K562 (cell line): ENCODE measurements around the gene EXOSC1. TPM values are rescaled to one million over a fixed set of nuclear protein-coding genes. Genes with fewer than 3 reads are reported as not detected.

Experiments used
- NCOA4 ChIP-seq: fragments of 450-650 bp; IDR thresholded peaks from 2 replicates; pipeline ENCODE4 v1.6.1; 2018; ENCODE audit warnings: mild to moderate bottlenecking; ENCODE audit not compliant: partially characterized antibody
- YBX1 ChIP-seq: fragments of 450-650 bp; IDR thresholded peaks from 2 replicates; pipeline ENCODE4 v1.7.1; 2016; ENCODE audit warnings: mild to moderate bottlenecking
- ZKSCAN1 ChIP-seq: fragments of 150-350 bp; IDR thresholded peaks from 2 replicates; pipeline ENCODE4 v1.6.1; 2016; ENCODE audit warnings: low read depth, low read length
- ZNF707 ChIP-seq: fragments of 250-450 bp; sonication (Bioruptor Pico); conservative IDR thresholded peaks from 2 replicates; pipeline ENCODE4 v1.8.0; 2022; ENCODE audit warnings: inconsistent platforms, mild to moderate bottlenecking, moderate library complexity
- polyA plus RNA-seq, 8 experiments: library from polyadenylated mRNA; depleted of rRNA in 4 of 8; stranded (reverse) in 5 of 8; unstranded in 3 of 8; fragments of >200 nt; fragmentation: Nextera tagmentation in 2 of 8; fragmentation: Illumina TruSeq in 1 of 8; extraction: Ambion mirVana in 2 of 8; extraction: Trizol in 1 of 8; gene quantifications; 2 replicates each; pipeline versions ENCODE4 v1.2.1 to v1.2.3, GENCODE V29; 2011 to 2014; ENCODE audit warnings: inconsistent platforms in 1 of 8, missing spikeins in 1 of 8
- total RNA-seq, 7 experiments: library from RNA; depleted of rRNA in 6 of 7; stranded (reverse); fragments of >200 nt in 6 of 7; fragmentation: Illumina TruSeq in 2 of 7; extraction: Trizol in 2 of 7; gene quantifications; 2 replicates each; pipeline versions ENCODE4 v1.2.1 to v1.2.3, GENCODE V29; 2011 to 2021; ENCODE audit warnings: low replicate concordance in 1 of 7
- TF ChIP-seq, protein P1 (sequence below): sonication (generic); formaldehyde crosslinking; IDR thresholded peaks from 2 replicates; pipeline ENCODE4 v1.8.1; 2023; ENCODE audit warnings: mild to moderate bottlenecking, missing genetic modification reagents
- TF ChIP-seq, protein P2 (sequence below): sonication (generic); formaldehyde crosslinking; IDR thresholded peaks from 2 replicates; pipeline ENCODE4 v1.8.0; 2022; ENCODE audit warnings: mild to moderate bottlenecking, missing genetic modification reagents
- TF ChIP-seq, protein P3 (sequence below), 2 experiments: fragments of 450-650 bp; IDR thresholded peaks; 2 replicates each; pipeline ENCODE4 v1.6.1; 2016; ENCODE audit warnings: mild to moderate bottlenecking in 2 of 2, borderline replicate concordance in 1 of 2, low read depth in 1 of 2, moderate library complexity in 1 of 2
- TF ChIP-seq, protein P4 (sequence below): sonication (generic); formaldehyde crosslinking; IDR thresholded peaks from 2 replicates; pipeline ENCODE4 v1.8.0; 2022; ENCODE audit warnings: mild to moderate bottlenecking, missing genetic modification reagents

The EXOSC1 gene
- total and polyA plus RNA-seq, 9 of the 15 experiments (the other 6 are each of a cell fraction or from before 2014, with no cell fraction given), result 44.3 to 117 (median 67.0) TPM

DNA sequence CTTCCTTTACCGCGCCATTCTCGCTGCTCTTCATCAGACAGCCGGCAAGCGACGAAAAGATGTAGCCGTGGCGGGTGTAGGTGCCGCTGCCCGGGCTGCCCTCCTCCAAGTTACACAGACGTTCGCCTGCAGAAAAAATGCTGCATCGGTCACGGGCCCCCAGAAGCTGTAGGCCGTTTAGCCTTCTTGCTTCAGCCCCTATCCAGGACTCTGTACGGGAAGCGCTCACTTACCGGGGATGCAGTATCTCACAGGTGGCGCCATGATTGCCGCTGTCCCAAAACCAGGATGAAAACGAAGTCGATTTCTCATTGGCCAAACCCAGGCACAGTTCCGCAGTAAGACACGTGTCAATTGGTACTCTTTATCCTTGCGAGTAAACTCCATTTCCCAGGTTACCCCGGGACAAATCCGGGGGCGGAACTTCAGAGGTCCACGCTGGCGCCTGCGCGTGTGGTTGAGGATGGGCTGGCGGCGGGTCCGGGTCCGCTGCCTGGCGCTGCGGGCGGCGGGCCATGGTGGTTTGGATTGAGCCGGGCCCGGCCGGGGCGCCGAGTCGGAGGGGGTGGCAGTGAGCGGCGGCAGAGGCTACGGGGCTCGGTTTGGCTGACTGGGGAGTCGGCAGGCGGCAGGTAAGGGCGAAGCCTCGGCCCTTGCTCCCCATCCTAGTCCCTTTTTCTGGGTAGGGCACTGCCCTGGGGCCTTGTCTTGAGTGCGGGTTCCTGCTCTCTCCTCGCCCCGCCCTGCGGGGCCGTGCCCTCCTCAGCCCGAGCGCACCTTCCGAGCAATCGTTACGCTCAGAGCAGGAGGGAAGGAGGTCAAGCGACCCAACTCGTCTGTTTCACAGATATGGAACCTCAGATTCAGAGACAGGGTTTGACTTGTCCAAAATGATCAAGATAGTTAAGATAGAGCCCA, at the start of gene EXOSC1, which contains the start of gene ZDHHC16 (continued):
- TF ChIP-seq ZNF707 (CRISPR knock-in tag) (no peak), ZKSCAN1 (no peak), YBX1 (no peak), NCOA4 (no peak)
- TF ChIP-seq, protein P1, sequence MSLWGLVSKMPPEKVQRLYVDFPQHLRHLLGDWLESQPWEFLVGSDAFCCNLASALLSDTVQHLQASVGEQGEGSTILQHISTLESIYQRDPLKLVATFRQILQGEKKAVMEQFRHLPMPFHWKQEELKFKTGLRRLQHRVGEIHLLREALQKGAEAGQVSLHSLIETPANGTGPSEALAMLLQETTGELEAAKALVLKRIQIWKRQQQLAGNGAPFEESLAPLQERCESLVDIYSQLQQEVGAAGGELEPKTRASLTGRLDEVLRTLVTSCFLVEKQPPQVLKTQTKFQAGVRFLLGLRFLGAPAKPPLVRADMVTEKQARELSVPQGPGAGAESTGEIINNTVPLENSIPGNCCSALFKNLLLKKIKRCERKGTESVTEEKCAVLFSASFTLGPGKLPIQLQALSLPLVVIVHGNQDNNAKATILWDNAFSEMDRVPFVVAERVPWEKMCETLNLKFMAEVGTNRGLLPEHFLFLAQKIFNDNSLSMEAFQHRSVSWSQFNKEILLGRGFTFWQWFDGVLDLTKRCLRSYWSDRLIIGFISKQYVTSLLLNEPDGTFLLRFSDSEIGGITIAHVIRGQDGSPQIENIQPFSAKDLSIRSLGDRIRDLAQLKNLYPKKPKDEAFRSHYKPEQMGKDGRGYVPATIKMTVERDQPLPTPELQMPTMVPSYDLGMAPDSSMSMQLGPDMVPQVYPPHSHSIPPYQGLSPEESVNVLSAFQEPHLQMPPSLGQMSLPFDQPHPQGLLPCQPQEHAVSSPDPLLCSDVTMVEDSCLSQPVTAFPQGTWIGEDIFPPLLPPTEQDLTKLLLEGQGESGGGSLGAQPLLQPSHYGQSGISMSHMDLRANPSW (CRISPR knock-in tag), result no peak
- TF ChIP-seq, protein P2, sequence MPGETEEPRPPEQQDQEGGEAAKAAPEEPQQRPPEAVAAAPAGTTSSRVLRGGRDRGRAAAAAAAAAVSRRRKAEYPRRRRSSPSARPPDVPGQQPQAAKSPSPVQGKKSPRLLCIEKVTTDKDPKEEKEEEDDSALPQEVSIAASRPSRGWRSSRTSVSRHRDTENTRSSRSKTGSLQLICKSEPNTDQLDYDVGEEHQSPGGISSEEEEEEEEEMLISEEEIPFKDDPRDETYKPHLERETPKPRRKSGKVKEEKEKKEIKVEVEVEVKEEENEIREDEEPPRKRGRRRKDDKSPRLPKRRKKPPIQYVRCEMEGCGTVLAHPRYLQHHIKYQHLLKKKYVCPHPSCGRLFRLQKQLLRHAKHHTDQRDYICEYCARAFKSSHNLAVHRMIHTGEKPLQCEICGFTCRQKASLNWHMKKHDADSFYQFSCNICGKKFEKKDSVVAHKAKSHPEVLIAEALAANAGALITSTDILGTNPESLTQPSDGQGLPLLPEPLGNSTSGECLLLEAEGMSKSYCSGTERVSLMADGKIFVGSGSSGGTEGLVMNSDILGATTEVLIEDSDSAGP (CRISPR knock-in tag), result no peak
- TF ChIP-seq, protein P3, sequence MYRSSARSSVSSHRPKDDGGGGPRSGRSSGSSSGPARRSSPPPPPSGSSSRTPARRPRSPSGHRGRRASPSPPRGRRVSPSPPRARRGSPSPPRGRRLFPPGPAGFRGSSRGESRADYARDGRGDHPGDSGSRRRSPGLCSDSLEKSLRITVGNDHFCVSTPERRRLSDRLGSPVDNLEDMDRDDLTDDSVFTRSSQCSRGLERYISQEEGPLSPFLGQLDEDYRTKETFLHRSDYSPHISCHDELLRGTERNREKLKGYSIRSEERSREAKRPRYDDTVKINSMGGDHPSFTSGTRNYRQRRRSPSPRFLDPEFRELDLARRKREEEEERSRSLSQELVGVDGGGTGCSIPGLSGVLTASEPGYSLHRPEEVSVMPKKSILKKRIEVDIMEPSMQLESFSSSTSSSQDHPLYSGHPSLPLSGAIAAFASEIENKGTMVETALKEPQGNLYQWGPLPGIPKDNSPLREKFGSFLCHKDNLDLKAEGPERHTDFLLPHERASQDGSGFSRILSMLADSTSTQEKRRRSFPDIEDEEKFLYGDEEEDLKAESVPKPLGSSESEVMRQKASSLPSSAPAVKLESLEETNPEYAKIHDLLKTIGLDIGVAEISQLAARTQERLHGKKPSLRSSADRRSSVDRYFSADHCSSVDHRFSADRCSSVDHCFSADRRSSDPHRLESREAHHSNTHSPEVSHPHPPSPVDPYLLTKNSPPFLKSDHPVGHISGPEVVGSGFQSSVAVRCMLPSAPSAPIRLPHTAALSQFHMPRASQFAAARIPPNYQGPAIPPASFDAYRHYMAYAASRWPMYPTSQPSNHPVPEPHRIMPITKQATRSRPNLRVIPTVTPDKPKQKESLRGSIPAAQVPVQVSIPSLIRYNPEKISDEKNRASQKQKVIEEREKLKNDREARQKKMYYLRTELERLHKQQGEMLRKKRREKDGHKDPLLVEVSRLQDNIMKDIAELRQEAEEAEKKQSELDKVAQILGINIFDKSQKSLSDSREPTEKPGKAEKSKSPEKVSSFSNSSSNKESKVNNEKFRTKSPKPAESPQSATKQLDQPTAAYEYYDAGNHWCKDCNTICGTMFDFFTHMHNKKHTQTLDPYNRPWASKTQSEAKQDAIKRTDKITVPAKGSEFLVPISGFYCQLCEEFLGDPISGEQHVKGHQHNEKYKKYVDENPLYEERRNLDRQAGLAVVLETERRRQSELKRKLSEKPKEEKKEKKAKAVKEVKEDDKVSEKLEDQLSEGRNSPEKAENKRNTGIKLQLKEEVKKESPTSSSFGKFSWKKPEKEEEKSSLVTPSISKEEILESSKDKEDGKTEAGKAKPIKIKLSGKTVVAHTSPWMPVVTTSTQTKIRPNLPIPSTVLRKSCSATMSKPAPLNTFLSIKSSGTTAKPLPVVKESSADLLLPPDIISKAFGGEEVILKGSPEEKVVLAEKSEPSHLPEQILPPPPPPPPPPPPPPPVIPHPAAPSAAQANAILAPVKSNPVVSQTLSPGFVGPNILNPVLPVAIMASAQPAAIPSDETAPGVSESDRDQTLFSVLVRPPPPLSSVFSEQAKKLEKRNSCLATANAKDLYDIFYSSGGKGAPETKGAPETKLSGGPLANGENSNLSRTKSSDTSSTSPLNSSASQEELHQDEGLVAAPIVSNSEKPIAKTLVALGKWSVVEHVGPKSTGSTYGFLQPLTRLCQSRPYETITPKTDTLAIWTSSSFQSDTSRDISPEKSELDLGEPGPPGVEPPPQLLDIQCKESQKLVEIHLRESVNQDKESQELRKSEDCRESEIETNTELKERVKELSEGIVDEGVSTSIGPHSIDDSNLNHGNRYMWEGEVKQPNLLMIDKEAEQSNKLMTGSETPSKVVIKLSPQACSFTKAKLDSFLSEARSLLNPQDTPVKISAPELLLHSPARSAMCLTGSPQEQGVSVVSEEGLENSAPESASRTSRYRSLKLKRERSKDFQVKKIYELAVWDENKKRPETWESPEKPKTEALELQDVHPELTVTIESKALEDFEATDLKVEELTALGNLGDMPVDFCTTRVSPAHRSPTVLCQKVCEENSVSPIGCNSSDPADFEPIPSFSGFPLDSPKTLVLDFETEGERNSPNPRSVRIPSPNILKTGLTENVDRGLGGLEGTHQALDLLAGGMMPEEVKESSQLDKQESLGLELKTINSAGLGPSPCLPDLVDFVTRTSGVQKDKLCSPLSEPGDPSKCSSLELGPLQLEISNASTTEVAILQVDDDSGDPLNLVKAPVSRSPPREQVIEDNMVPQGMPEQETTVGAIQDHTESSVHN (IDR thresholded peaks at IDR 0.05; ENCODE audit: borderline replicate concordance in 1 of 2, low read depth in 1 of 2), result no peak
- TF ChIP-seq, protein P4, sequence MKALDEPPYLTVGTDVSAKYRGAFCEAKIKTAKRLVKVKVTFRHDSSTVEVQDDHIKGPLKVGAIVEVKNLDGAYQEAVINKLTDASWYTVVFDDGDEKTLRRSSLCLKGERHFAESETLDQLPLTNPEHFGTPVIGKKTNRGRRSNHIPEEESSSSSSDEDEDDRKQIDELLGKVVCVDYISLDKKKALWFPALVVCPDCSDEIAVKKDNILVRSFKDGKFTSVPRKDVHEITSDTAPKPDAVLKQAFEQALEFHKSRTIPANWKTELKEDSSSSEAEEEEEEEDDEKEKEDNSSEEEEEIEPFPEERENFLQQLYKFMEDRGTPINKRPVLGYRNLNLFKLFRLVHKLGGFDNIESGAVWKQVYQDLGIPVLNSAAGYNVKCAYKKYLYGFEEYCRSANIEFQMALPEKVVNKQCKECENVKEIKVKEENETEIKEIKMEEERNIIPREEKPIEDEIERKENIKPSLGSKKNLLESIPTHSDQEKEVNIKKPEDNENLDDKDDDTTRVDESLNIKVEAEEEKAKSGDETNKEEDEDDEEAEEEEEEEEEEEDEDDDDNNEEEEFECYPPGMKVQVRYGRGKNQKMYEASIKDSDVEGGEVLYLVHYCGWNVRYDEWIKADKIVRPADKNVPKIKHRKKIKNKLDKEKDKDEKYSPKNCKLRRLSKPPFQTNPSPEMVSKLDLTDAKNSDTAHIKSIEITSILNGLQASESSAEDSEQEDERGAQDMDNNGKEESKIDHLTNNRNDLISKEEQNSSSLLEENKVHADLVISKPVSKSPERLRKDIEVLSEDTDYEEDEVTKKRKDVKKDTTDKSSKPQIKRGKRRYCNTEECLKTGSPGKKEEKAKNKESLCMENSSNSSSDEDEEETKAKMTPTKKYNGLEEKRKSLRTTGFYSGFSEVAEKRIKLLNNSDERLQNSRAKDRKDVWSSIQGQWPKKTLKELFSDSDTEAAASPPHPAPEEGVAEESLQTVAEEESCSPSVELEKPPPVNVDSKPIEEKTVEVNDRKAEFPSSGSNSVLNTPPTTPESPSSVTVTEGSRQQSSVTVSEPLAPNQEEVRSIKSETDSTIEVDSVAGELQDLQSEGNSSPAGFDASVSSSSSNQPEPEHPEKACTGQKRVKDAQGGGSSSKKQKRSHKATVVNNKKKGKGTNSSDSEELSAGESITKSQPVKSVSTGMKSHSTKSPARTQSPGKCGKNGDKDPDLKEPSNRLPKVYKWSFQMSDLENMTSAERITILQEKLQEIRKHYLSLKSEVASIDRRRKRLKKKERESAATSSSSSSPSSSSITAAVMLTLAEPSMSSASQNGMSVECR (CRISPR knock-in tag), result 0 out of 2 replicates have a peak, but pooled peaks have one; percentile 63
